ENCODE measurements around the gene TRA2B.

TRA2B gene
- 1,546 to 2,209 (median 1,721) reads per million in 4 donors for total RNA-seq

- peak; percentile 98 to 99 (median 98) for DNase-seq
Measured at GRCh38 chr3:185937689-185938374, at the start of gene TRA2B. TSS of gene TRA2B (minus strand) at chr3:185938014. CDS start at chr3:185937860, 154 bp downstream.

GRCh38 chr3:185986198-185986777 is 48.5 kb upstream of the TRA2B start:
- DNase-seq, result no peak

- DNase-seq, result no peak
Measured at GRCh38 chr3:185984203-185984602, 46.4 kb upstream of the TRA2B start.

GRCh38 chr3:185983495-185984141 is 45.8 kb upstream of the TRA2B start:
- peak in 4 of 5 donors; percentile 29 to 52 (median 44) for DNase-seq

GRCh38 chr3:185982632-185983031 is 44.8 kb upstream of the TRA2B start:
- DNase-seq, result no peak

GRCh38 chr3:185981621-185982020 is 43.8 kb upstream of the TRA2B start:
- DNase-seq, result no peak

- no peak for DNase-seq
Measured at GRCh38 chr3:185979721-185980121, 41.9 kb upstream of the TRA2B start.

GRCh38 chr3:185978516-185978915 is 40.7 kb upstream of the TRA2B start:
- no peak for DNase-seq

GRCh38 chr3:185977679-185978040 is 39.8 kb upstream of the TRA2B start:
- DNase-seq, result no peak

GRCh38 chr3:185976977-185977678 is 39.3 kb upstream of the TRA2B start:
- peak; percentile 44 to 81 (median 65) for DNase-seq

GRCh38 chr3:185976100-185976499 is 38.3 kb upstream of the TRA2B start:
- no peak for DNase-seq

GRCh38 chr3:185971579-185971978 is 33.8 kb upstream of the TRA2B start:
- no peak for DNase-seq

- no peak for DNase-seq
Measured at GRCh38 chr3:185968168-185968567, 30.4 kb upstream of the TRA2B start.

GRCh38 chr3:185966655-185967054 is 28.8 kb upstream of the TRA2B start:
- DNase-seq, result no peak

- DNase-seq, result no peak
Measured at GRCh38 chr3:185965496-185965895, 27.7 kb upstream of the TRA2B start.

GRCh38 chr3:185961675-185962232 is 23.9 kb upstream of the TRA2B start:
- no peak for DNase-seq

- DNase-seq, result peak in 1 of 5 donors; percentile 34
Measured at GRCh38 chr3:185960522-185961288, 22.9 kb upstream of the TRA2B start.

GRCh38 chr3:185959609-185960521 is 22.1 kb upstream of the TRA2B start:
- peak in 1 of 5 donors; percentile 46 for DNase-seq

GRCh38 chr3:185958626-185959025 is 20.8 kb upstream of the TRA2B start:
- DNase-seq, result no peak

- no peak for DNase-seq
Measured at GRCh38 chr3:185956244-185956643, 18.4 kb upstream of the TRA2B start.

- DNase-seq, result no peak
Measured at GRCh38 chr3:185954366-185954723, 16.5 kb upstream of the TRA2B start.

All from T-helper 1 cell (primary cell).